ENCODE measurements around the gene HGS.

DNA sequence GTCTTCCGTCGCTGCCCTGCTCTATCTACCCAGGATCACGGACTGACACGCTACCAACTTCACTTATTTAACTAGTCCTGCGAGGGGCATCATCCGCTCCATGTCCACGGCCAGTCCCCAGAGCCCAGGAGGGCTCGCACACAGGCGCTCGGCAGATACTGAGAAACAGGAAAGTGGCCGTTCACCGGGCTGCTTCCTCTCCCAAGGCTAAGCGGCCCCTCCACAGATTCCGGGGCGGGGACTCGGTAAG, 17.8 kb upstream of the HGS start:
- TF ChIP-seq, protein P1, sequence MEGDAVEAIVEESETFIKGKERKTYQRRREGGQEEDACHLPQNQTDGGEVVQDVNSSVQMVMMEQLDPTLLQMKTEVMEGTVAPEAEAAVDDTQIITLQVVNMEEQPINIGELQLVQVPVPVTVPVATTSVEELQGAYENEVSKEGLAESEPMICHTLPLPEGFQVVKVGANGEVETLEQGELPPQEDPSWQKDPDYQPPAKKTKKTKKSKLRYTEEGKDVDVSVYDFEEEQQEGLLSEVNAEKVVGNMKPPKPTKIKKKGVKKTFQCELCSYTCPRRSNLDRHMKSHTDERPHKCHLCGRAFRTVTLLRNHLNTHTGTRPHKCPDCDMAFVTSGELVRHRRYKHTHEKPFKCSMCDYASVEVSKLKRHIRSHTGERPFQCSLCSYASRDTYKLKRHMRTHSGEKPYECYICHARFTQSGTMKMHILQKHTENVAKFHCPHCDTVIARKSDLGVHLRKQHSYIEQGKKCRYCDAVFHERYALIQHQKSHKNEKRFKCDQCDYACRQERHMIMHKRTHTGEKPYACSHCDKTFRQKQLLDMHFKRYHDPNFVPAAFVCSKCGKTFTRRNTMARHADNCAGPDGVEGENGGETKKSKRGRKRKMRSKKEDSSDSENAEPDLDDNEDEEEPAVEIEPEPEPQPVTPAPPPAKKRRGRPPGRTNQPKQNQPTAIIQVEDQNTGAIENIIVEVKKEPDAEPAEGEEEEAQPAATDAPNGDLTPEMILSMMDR (IDR thresholded peaks at IDR 0.05), result no peak
- no peak for TF ChIP-seq POLR2A (IDR thresholded peaks at IDR 0.05)

Data from esophagus squamous epithelium (tissue), 4 donors.